Measurements from ENCODE around the gene ZNF80. TPM values are rescaled to one million over a fixed set of nuclear protein-coding genes. Genes with fewer than 3 reads are reported as not detected.

ZNF80 gene
- total RNA-seq, 1 donor from 2014 or later, result 0.19 TPM

Other genes starting within 250 kb of the ZNF80 start
- 0.66 and 1.7 TPM in 2 replicates for gene CCDC191, start 181.1 kb downstream of the ZNF80 start, total RNA-seq
- 50.5 and 55.3 TPM in 2 replicates for gene QTRT2, start 180.8 kb downstream of the ZNF80 start, total RNA-seq
- gene DRD3, start 58.5 kb downstream of the ZNF80 start, total RNA-seq, result not detected in 2 replicates
- gene TIGIT, start 56.5 kb upstream of the ZNF80 start, total RNA-seq, result 2.5 and 4.7 TPM in 2 replicates